OCI-LY1 (cell line): ENCODE data around the gene MCF2L.

Experiments
- H2AFZ ChIP-seq: fragments of 200-600 bp; sonication (generic), shearing (Covaris generic); 2 replicates; pipeline ENCODE4 v1.6.0; 2014; ENCODE audit warnings: antibody characterized with exemption, mild to moderate bottlenecking, low read length
- H3F3A ChIP-seq: fragments of 200-600 bp; sonication (generic), shearing (Covaris generic); 2 replicates; pipeline ENCODE4 v1.6.0; 2014; ENCODE audit warnings: mild to moderate bottlenecking, antibody characterized with exemption, low read length, moderate library complexity; ENCODE audit not compliant: insufficient read depth
- H3K27ac ChIP-seq: fragments of 200-600 bp; sonication (generic); 2 replicates; pipeline ENCODE4 v1.5.1; 2014; ENCODE audit warnings: low read length, mixed run types, mild to moderate bottlenecking, low read depth; ENCODE audit not compliant: poor library complexity, severe bottlenecking
- H3K27me3 ChIP-seq: fragments of 200-600 bp; sonication (generic); 2 replicates; pipeline ENCODE4 v1.6.0; 2014; ENCODE audit warnings: antibody characterized with exemption, mild to moderate bottlenecking, low read length, moderate library complexity; ENCODE audit not compliant: insufficient read depth
- H3K36me3 ChIP-seq: fragments of 200-600 bp; sonication (generic); 2 replicates; pipeline ENCODE4 v1.6.1; 2014; ENCODE audit warnings: mild to moderate bottlenecking, antibody characterized with exemption, low read length, moderate library complexity, mixed read lengths; ENCODE audit not compliant: insufficient read depth
- H3K4me1 ChIP-seq: fragments of 200-600 bp; sonication (generic); 2 replicates; pipeline ENCODE4 v1.5.1; 2014; ENCODE audit warnings: mild to moderate bottlenecking, low read length, moderate library complexity; ENCODE audit not compliant: insufficient read depth, severe bottlenecking
- H3K4me2 ChIP-seq: fragments of 200-600 bp; sonication (generic), shearing (Covaris generic); 2 replicates; pipeline ENCODE4 v1.6.1; 2014; ENCODE audit warnings: low read length
- H3K4me3 ChIP-seq: fragments of 200-600 bp; sonication (generic); 2 replicates; pipeline ENCODE4 v1.5.1; 2014; ENCODE audit warnings: low read length, low read depth, mild to moderate bottlenecking, mixed read lengths; ENCODE audit not compliant: poor library complexity, severe bottlenecking
- H3K79me2 ChIP-seq: fragments of 200-600 bp; shearing (Covaris generic); 2 replicates; pipeline ENCODE4 v1.6.1; 2016; ENCODE audit warnings: mixed run types, low read length, mixed read lengths; ENCODE audit not compliant: insufficient read depth
- H3K9ac ChIP-seq: fragments of 200-600 bp; sonication (generic), shearing (Covaris generic); 2 replicates; pipeline ENCODE4 v1.6.1; 2014; ENCODE audit warnings: mild to moderate bottlenecking, low read length, mixed read lengths
- H3K9me2 ChIP-seq: fragments of 200-600 bp; sonication (generic), shearing (Covaris generic); 2 replicates; pipeline ENCODE4 v1.6.1; 2014; ENCODE audit warnings: low read depth, mild to moderate bottlenecking, low read length, mixed read lengths
- H3K9me3 ChIP-seq: fragments of 200-600 bp; shearing (Covaris generic); 2 replicates; pipeline ENCODE4 v1.6.1; 2014; ENCODE audit warnings: low read length, mixed read lengths
- H4K20me1 ChIP-seq: fragments of 200-600 bp; sonication (generic), shearing (Covaris generic); 2 replicates; pipeline ENCODE4 v1.6.0; 2016; ENCODE audit warnings: mild to moderate bottlenecking, low read length; ENCODE audit not compliant: insufficient read depth
- CTCF ChIP-seq: fragments of 200-600 bp; sonication (generic), shearing (Covaris generic); IDR thresholded peaks from 2 replicates; pipeline ENCODE4 v1.5.1; 2017; ENCODE audit warnings: mild to moderate bottlenecking, antibody characterized with exemption, low read length, moderate library complexity, mixed read lengths
- EZH2 ChIP-seq: fragments of 200-600 bp; sonication (generic), shearing (Covaris generic); IDR thresholded peaks from 2 replicates; pipeline ENCODE4 v1.8.0; 2017; ENCODE audit warnings: borderline replicate concordance, mixed run types, mild to moderate bottlenecking, antibody characterized with exemption, low read length, moderate library complexity, mixed read lengths

The MCF2L gene

GRCh38 chr13:113087923-113088690, 119.1 kb downstream of the MCF2L start:
- Histone ChIP-seq H3K4me3 (no peak overlapping the region), H3K9me3 (no peaks in the 10 kb centered on the region), H4K20me1 (no peaks in the 10 kb centered on the region), H3K27ac (no peak overlapping the region), H2AFZ (no peak overlapping the region), H3F3A (no peaks in the 10 kb centered on the region), H3K36me3 (no peaks in the 10 kb centered on the region), H3K27me3 (peaks cover 20% of the 10 kb centered on the region), H3K4me1 (no peaks in the 10 kb centered on the region), H3K9ac (no peak overlapping the region), H3K79me2 (no peaks in the 10 kb centered on the region), H3K9me2 (no peaks in the 10 kb centered on the region), H3K4me2 (no peak overlapping the region)
- no peak for TF ChIP-seq CTCF
- TF ChIP-seq EZH2 = no peak

GRCh38 chr13:113088691-113089020, 119.6 kb downstream of the MCF2L start:
- H2AFZ ChIP-seq = no peak overlapping the region
- no peak overlapping the region for H3K4me3 ChIP-seq
- H3K79me2 ChIP-seq = no peaks in the 10 kb centered on the region
- H3K4me2 ChIP-seq = no peak overlapping the region
- H3K9ac ChIP-seq = no peak overlapping the region
- H3K9me3 ChIP-seq = no peaks in the 10 kb centered on the region
- no peaks in the 10 kb centered on the region for H3K4me1 ChIP-seq
- no peaks in the 10 kb centered on the region for H3K9me2 ChIP-seq
- H3F3A ChIP-seq = no peaks in the 10 kb centered on the region
- H3K27me3 ChIP-seq = peaks cover 20% of the 10 kb centered on the region
- no peak overlapping the region for H3K27ac ChIP-seq
- H4K20me1 ChIP-seq = no peaks in the 10 kb centered on the region
- H3K36me3 ChIP-seq = no peaks in the 10 kb centered on the region
- TF ChIP-seq CTCF = no peak
- no peak for TF ChIP-seq EZH2

GRCh38 chr13:113089693-113090414, 120.8 kb downstream of the MCF2L start:
- H3K9ac ChIP-seq = no peak overlapping the region
- H3K27ac ChIP-seq = no peak overlapping the region
- TF ChIP-seq CTCF (no peak), EZH2 (no peak)
- H2AFZ ChIP-seq = no peak overlapping the region
- H3K36me3 ChIP-seq = no peaks in the 10 kb centered on the region
- H3K4me1 ChIP-seq = no peaks in the 10 kb centered on the region
- H4K20me1 ChIP-seq = no peaks in the 10 kb centered on the region
- no peaks in the 10 kb centered on the region for H3K9me2 ChIP-seq
- H3K79me2 ChIP-seq = no peaks in the 10 kb centered on the region
- H3K27me3 ChIP-seq = peaks cover 20% of the 10 kb centered on the region
- H3F3A ChIP-seq = no peaks in the 10 kb centered on the region
- no peak overlapping the region for H3K4me3 ChIP-seq
- H3K9me3 ChIP-seq = no peaks in the 10 kb centered on the region
- H3K4me2 ChIP-seq = no peak overlapping the region
